ENCODE data around the gene MMRN1. TPM values are rescaled to one million over a fixed set of nuclear protein-coding genes. Genes with fewer than 3 reads are reported as not detected.

MMRN1 gene
- total and polyA plus RNA-seq, 2 experiments from 2014 or later, result not detected

- TF ChIP-seq REST (IDR thresholded peaks at IDR 0.05; ENCODE audit: unreplicated experiment) (no peak), STAT1 (IDR thresholded peaks at IDR 0.05; ENCODE audit: unreplicated experiment) (no peak), ZNF331 (CRISPR knock-in tag; IDR thresholded peaks at IDR 0.05; ENCODE audit: low read depth) (no peak), ETS1 (IDR thresholded peaks at IDR 0.05) (no peak)
Observed at GRCh38 chr4:89994176-89994873, 99.7 kb downstream of the MMRN1 start (continued).

- H3F3A ChIP-seq (replicated peaks; ENCODE audit: low read depth), result no peaks in the 10 kb centered on the region
- no peaks in the 10 kb centered on the region for H3K27me3 ChIP-seq (ENCODE audit: insufficient read depth)
- no peak overlapping the region for H3K27ac ChIP-seq (ENCODE audit: low read depth)
- no peak overlapping the region for H3K27ac Mint-ChIP-seq
- no peaks in the 10 kb centered on the region for H3K36me3 ChIP-seq (ENCODE audit: insufficient read depth)
- H3K4me1 ChIP-seq (ENCODE audit: insufficient read depth), result no peaks in the 10 kb centered on the region; the same call in 1 of the 2 replicates
- H3K4me3 ChIP-seq, result no peak overlapping the region
- peaks cover 25% of the 10 kb centered on the region for H3K4me1 Mint-ChIP-seq
- H3K79me2 ChIP-seq (replicated peaks; ENCODE audit: insufficient read depth), result no peaks in the 10 kb centered on the region
- no peak for DNase-seq (ENCODE audit: low spot score)
- no peak for ATAC-seq
- no peaks in the 10 kb centered on the region for H4K20me1 ChIP-seq (replicated peaks; ENCODE audit: insufficient read depth)
- no peaks in the 10 kb centered on the region for H3K36me3 Mint-ChIP-seq (ENCODE audit: low read depth)
- no peaks in the 10 kb centered on the region for H3K27me3 Mint-ChIP-seq (ENCODE audit: insufficient read depth, low read depth, poor library complexity)
- H3K9me3 Mint-ChIP-seq, result no peaks in the 10 kb centered on the region; the same call in 1 of the 3 replicates
- H3K4me3 Mint-ChIP-seq, result no peak overlapping the region
- H3K4me2 ChIP-seq, result no peak overlapping the region
- no peak overlapping the region for H2AFZ ChIP-seq
- H3K9me2 ChIP-seq (ENCODE audit: insufficient read depth), result no peaks in the 10 kb centered on the region
- no peak for TF ChIP-seq ZNF331 (CRISPR knock-in tag; IDR thresholded peaks at IDR 0.05; ENCODE audit: low read depth)
- no peak for TF ChIP-seq ZNF462 (CRISPR knock-in tag; IDR thresholded peaks at IDR 0.05)
- no peak for TF ChIP-seq EZH2 (IDR thresholded peaks at IDR 0.05; ENCODE audit: low read depth, unreplicated experiment)
- TF ChIP-seq JUNB (IDR thresholded peaks at IDR 0.05; ENCODE audit: unreplicated experiment), result no peak
- TF ChIP-seq POLR2AphosphoS5 (IDR thresholded peaks at IDR 0.05; ENCODE audit: low read depth), result no peak
- no peak for TF ChIP-seq CREB1 (CRISPR knock-in tag; IDR thresholded peaks at IDR 0.05; ENCODE audit: low read depth)
- no peak for TF ChIP-seq ZNF114 (CRISPR knock-in tag; IDR thresholded peaks at IDR 0.05)
- no peak for TF ChIP-seq EZH2phosphoT487 (IDR thresholded peaks at IDR 0.05; ENCODE audit: unreplicated experiment)
Observed at GRCh38 chr4:89995006-89995405, 100.4 kb downstream of the MMRN1 start.

Data from GM23338 (cell line).